Measurements from ENCODE around the gene TANGO6. TPM values are rescaled to one million over a fixed set of nuclear protein-coding genes. Genes with fewer than 3 reads are reported as not detected.

Gene TANGO6
- total RNA-seq, 4 donors from 2014 or later, result 16.7 to 24.4 (median 20.2) TPM

DNA sequence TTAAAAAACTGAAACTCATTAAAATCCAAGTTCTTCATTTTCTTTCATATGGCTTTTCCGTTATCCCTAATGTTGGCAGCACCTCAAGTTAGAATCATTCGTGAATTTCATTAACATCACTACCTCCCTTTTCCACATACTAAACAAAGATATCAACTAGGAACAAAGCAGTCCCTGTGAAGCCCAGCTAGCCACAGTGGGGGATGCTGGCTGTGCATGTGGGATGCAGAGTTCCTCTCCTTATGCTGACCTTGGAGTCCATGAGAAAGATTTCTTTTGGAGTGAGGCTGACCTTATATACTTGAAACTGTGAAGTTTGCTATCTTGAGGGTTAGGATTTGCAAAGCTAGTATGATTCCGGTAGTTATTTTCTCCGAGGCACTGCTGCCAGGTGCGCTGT, 117.6 kb downstream of the TANGO6 start:
- Histone ChIP-seq H3K4me1 (peaks cover 4 to 8% of the 10 kb centered on the region in 2 donors), H3K36me3 (no peaks in the 10 kb centered on the region), H3K27ac (no peak overlapping the region), H3K9me3 (no peaks in the 10 kb centered on the region), H3K4me3 (replicated peaks in 1 of 3) (no peak overlapping the region), H3K27me3 (no peaks in the 10 kb centered on the region)
- TF ChIP-seq, protein P1, sequence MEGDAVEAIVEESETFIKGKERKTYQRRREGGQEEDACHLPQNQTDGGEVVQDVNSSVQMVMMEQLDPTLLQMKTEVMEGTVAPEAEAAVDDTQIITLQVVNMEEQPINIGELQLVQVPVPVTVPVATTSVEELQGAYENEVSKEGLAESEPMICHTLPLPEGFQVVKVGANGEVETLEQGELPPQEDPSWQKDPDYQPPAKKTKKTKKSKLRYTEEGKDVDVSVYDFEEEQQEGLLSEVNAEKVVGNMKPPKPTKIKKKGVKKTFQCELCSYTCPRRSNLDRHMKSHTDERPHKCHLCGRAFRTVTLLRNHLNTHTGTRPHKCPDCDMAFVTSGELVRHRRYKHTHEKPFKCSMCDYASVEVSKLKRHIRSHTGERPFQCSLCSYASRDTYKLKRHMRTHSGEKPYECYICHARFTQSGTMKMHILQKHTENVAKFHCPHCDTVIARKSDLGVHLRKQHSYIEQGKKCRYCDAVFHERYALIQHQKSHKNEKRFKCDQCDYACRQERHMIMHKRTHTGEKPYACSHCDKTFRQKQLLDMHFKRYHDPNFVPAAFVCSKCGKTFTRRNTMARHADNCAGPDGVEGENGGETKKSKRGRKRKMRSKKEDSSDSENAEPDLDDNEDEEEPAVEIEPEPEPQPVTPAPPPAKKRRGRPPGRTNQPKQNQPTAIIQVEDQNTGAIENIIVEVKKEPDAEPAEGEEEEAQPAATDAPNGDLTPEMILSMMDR (IDR thresholded peaks at IDR 0.05), result no peak
- TF ChIP-seq POLR2A (IDR thresholded peaks at IDR 0.05), result no peak
- intact Hi-C loops (cut with DNase I), result no loop called here
- no peak for DNase-seq
- WGBS, 2 donors, result 84 to 87% methylated on average over 5 of the region's 5 CpGs

DNA sequence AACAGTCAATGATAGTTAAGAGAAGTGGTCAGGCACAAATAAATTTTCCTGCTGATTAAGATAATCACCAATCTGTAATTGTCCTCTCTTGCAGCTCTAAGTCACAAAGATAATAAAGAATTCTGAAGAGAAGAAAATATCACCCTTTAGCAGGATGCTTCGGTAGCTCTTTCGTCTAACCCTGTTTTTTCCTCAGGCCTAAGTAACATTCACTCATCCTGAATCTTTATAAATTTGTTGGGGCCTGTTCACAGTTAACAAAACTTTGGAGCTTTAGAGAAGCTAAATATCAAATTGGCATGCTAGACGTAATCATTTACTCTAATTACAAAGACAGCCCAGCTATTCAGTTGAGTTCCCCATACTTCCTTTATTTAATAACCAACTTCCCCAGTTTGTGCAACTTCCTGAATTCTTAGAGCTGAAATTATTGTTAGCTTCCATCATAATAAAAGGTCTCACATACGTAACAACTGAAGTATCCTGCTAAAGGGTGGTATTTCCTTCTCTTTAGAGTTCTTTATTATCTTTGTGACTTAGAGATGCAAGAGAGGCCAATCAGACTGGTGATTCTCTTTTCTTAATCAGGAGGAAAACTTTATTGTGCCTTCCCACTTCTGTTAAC, 118.6 kb downstream of the TANGO6 start:
- no peak for DNase-seq
- Histone ChIP-seq H3K27ac (no peak overlapping the region), H3K9me3 (no peaks in the 10 kb centered on the region), H3K4me1 (peaks cover 4 to 8% of the 10 kb centered on the region in 2 donors), H3K27me3 (no peaks in the 10 kb centered on the region), H3K36me3 (no peaks in the 10 kb centered on the region), H3K4me3 (replicated peaks in 1 of 3) (no peak overlapping the region)
- intact Hi-C loops (cut with DNase I), result no loop called here
- WGBS, 2 donors, result 86 to 89% methylated on average over 4 of the region's 4 CpGs
- no peak for TF ChIP-seq POLR2A (IDR thresholded peaks at IDR 0.05)
- TF ChIP-seq, protein P1 (IDR thresholded peaks at IDR 0.05), result no peak

DNA sequence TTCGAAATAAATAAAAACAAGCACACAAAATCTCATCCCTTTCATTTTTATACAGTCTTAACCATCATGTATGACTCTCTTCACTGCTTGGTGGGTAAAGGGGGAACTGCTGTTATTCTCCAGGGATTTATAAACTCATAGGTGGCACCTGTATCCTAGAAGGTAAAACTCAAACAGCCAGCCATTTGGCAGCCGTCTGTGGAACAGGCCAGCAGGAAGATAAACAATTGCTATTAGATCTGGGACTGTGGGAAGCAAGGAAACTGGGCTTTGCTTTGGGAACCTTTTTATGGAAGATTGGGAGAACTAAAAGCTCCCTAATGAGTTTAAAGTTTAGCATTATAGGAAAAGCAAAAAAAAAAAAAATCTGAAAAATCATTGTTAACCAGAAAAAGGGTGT, 126.0 kb downstream of the TANGO6 start:
- no peak for DNase-seq
- peaks cover 0 to under 1% of the 10 kb centered on the region in 2 donors for H3K36me3 ChIP-seq
- H3K4me3 ChIP-seq (replicated peaks in 1 of 3), result no peak overlapping the region
- no peaks in the 10 kb centered on the region for H3K27me3 ChIP-seq
- no peaks in the 10 kb centered on the region for H3K9me3 ChIP-seq
- TF ChIP-seq POLR2A (IDR thresholded peaks at IDR 0.05), result no peak
- TF ChIP-seq, protein P1 (IDR thresholded peaks at IDR 0.05), result no peak
- no peaks in the 10 kb centered on the region for H3K4me1 ChIP-seq
- no peak overlapping the region for H3K27ac ChIP-seq
- 82 to 87% methylated on average over 2 of the region's 2 CpGs for WGBS, 2 donors
- intact Hi-C loops (cut with DNase I), result no loop called here

DNA sequence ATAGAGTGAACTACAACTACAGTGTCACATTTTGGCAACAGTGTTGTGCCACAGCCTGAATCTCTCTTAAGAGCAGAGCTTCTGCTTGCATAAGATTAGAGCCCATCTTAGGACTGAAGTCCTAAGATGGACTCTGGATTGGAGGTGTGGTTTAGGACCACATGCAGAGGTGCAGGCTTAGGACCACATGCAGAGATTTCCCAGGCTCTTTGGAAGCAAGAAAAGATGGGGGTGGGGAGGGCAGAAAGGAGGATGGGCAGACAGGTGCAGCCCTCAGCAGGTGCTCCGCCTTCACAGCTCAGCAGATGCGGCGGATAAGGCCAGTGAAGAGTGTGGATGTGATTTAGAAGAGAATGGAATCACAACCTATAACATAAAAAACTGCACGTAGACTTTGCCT, 128.7 kb downstream of the TANGO6 start:
- Histone ChIP-seq H3K9me3 (no peaks in the 10 kb centered on the region), H3K36me3 (peaks cover 0 to 6% of the 10 kb centered on the region in 2 donors), H3K4me3 (replicated peaks in 1 of 3) (no peak overlapping the region), H3K27me3 (no peaks in the 10 kb centered on the region), H3K4me1 (no peaks in the 10 kb centered on the region), H3K27ac (no peak overlapping the region)
- TF ChIP-seq POLR2A (IDR thresholded peaks at IDR 0.05), result no peak
- TF ChIP-seq, protein P1 (IDR thresholded peaks at IDR 0.05), result no peak
- WGBS, 2 donors, result 92 to 94% methylated on average over 4 of the region's 4 CpGs
- DNase-seq, result no peak
- intact Hi-C loops (cut with DNase I), result loop anchor here (10.0 kb wide), 1 partner anchor 47 kb away; no protein-coding TSS in a partner anchor

DNA sequence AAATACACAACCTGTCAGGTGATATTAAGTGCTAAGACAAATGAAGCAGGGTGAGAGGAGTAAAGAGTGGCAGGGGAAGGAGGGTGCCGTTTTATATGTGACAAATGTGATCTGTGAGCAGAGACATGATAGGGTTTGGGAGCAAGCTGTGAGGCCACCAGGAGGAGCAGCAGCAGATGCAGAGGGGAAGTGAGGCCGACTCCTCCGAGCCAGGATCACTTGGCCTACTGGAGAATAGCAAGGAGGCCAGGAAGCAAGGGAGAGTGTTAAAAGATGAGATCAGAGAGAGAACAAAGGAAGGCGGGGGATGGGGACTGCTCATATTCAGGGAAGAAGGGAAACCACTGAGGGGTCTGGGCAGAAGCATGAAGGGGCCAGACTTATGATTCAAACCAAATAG, 129.4 kb downstream of the TANGO6 start:
- Histone ChIP-seq H3K36me3 (peaks cover 0 to 6% of the 10 kb centered on the region in 2 donors), H3K9me3 (no peaks in the 10 kb centered on the region), H3K27me3 (no peaks in the 10 kb centered on the region), H3K27ac (no peak overlapping the region), H3K4me3 (replicated peaks in 1 of 3) (no peak overlapping the region), H3K4me1 (peaks cover 0 to 5% of the 10 kb centered on the region in 2 donors)
- TF ChIP-seq, protein P1 (IDR thresholded peaks at IDR 0.05), result no peak
- no peak for TF ChIP-seq POLR2A (IDR thresholded peaks at IDR 0.05)
- WGBS, 2 donors, result 52 to 74% methylated on average over 4 of the region's 4 CpGs
- intact Hi-C loops (cut with DNase I), result loop anchor here (10.0 kb wide), 1 partner anchor 48 kb away; no protein-coding TSS in a partner anchor
- peak in 1 of 2 donors; percentile 12 for DNase-seq
